Stomach smooth muscle (tissue), 2 donors: ENCODE results near the gene PTPRN.

Experiments
- H3K27ac ChIP-seq: one replicate; pipeline ENCODE4 v1.7.0; 2013; ENCODE audit warnings: mild to moderate bottlenecking, low read length, inconsistent platforms
- H3K27me3 ChIP-seq, 2 donors: one replicate each; pipeline ENCODE4 v1.7.0; 2013; ENCODE audit warnings: low read length in 2 of 2; ENCODE audit not compliant: insufficient read depth in 2 of 2, control insufficient read depth in 1 of 2
- H3K36me3 ChIP-seq, 2 donors: one replicate each; pipeline ENCODE4 v1.7.0; 2013; ENCODE audit warnings: low read length in 2 of 2; ENCODE audit not compliant: control insufficient read depth in 2 of 2, insufficient read depth in 2 of 2
- H3K4me1 ChIP-seq: one replicate; pipeline ENCODE4 v1.7.0; 2013; ENCODE audit warnings: low read length; ENCODE audit not compliant: control insufficient read depth, insufficient read depth
- H3K4me3 ChIP-seq, 2 donors: one replicate each; pipeline ENCODE4 v1.7.0; 2013; ENCODE audit warnings: low read length in 2 of 2
- H3K9ac ChIP-seq, 2 donors: one replicate each; pipeline ENCODE4 v1.7.0; 2013; ENCODE audit warnings: low read length in 2 of 2, mild to moderate bottlenecking in 1 of 2
- H3K9me3 ChIP-seq, 2 donors: one replicate each; pipeline ENCODE4 v1.7.0; 2013; ENCODE audit warnings: low read length in 2 of 2; ENCODE audit not compliant: control insufficient read depth in 2 of 2
- donor health status: healthy.
- donor health status: Pancreatic carcinoma.

The PTPRN gene

DNA sequence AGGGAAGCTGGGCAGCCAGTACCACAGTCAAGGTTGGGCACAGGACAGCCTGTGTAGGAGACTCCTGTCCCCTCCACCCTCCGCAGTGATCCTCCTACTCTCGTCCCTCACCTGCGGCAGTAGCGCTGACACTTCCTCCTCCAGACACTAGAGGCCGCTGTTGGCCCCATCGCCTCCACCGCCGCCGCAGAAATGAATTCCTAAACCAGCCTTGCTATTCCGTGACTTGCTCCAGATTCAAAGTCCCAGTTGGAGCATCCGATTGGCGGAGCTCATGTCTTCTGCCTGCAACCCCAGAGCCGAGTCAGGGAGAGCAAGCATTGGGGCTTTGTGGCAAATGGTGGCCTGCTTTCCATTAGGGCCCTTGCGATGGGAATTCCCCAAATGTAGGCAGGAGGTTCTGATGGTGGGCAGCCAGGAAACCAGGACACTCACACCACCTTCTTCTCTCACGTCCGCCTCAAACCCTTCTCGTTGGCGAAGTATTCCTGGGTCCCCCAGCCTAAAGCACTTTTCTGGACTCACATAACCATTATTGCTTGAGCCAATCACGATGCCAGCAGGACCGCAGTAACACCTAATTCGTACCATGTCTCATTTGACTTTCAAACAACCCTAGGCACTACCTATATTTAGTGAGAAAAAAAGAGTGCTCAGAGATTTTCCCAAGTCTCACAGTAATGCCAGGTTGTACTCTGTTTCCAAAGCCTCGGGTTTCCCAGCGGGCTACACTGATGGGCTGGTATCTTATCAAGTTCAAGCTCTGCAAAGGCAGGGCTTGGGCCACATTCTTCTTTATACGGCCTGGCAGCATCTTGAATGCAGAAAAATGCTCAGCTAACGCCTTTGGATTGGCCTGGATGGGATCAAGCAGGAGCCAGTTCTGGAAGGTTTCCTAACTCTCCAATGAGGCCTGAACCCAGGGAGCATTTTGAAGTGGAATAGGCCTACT lies 31.2 kb downstream of the PTPRN start:
- peak overlapping the region; percentile 36 to 66 for H3K4me3 ChIP-seq
- H3K36me3 ChIP-seq = peaks cover 24 to 25% of the 10 kb centered on the region in 2 donors
- H3K27me3 ChIP-seq = no peaks in the 10 kb centered on the region
- peaks cover 56% of the 10 kb centered on the region for H3K4me1 ChIP-seq
- H3K9ac ChIP-seq = peak overlapping the region; percentile 52 to 75
- peak overlapping the region; percentile 95 for H3K27ac ChIP-seq
- H3K9me3 ChIP-seq = no peaks in the 10 kb centered on the region

DNA sequence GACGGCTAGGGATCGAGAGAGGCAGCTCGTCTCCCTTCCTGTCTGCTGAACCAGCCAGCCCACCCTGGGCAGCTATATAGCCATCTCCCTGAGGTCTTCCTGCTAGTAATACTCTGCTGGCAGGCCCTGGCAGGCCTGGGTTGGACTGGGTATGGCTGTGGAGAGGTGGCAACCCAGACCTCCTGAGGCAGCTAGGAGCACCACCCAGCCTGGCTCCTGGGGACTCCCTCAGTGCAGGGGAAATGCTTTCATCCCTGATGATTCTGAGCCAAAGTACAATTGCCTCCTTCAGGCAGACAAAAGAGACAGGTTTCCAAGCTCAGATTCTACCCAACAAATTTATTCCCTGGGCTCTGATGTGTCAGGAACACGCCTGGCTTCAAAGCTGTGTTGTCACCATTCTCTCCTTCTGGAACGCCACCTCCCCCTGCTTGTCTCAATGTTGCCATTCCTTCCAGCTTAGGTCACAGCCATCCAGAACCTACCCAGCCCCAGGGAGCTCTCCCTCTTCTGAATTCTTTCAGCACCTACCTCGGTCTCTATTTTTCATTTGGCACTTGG lies 34.8 kb downstream of the PTPRN start:
- Histone ChIP-seq H3K4me1 (peaks cover 37% of the 10 kb centered on the region), H3K27ac (peak overlapping the region; percentile 82), H3K27me3 (no peaks in the 10 kb centered on the region), H3K36me3 (no peaks in the 10 kb centered on the region), H3K9ac (peak overlapping the region; percentile 32 to 58), H3K9me3 (no peaks in the 10 kb centered on the region), H3K4me3 (peak overlapping the region in 1 of 2 donors; percentile 1)

DNA sequence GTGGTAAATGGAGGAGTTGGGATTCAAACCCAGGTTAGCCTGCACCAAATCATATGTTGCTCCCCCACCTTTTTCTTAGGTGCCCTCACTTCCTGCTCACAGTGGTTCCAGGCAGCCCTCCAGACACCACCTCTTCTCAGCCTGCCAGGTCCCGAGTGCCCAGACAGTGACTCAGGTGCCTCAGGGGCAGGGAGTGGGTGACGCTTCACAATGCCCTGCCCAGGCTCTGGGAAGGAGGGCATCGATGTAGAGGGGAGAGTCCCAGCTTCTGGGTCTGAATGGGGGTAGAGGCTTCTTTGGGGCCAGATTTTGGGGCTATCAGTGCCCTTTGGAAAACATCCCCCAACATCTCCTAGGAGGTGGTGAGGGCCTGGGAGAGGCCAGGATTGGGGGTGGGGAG lies 35.3 kb downstream of the PTPRN start:
- no peaks in the 10 kb centered on the region for H3K9me3 ChIP-seq
- H3K36me3 ChIP-seq = no peaks in the 10 kb centered on the region
- H3K4me1 ChIP-seq = peaks cover 38% of the 10 kb centered on the region
- H3K4me3 ChIP-seq = peak overlapping the region in 1 of 2 donors; percentile 1
- no peaks in the 10 kb centered on the region for H3K27me3 ChIP-seq
- H3K27ac ChIP-seq = peak overlapping the region; percentile 82
- peak overlapping the region; percentile 32 to 58 for H3K9ac ChIP-seq

DNA sequence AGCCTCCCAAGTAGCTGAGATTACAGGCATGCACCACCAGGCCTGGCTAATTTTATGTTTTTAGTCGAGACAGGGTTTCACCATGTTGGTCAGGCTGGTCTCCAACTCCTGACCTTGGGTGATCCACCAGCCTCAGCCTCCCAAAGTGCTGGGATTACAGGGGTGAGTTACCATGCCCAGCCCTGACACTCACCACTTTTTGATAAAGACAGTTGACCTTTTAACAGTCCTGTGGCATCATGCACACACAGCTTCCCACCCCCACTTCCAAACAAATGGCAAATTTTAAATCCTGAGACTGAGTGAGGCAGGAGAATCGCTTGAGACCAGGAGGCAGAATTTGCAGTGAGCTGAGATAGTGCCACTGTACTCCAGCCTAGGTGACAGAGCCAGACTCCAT lies 36.2 kb downstream of the PTPRN start:
- Histone ChIP-seq H3K9ac (no peak overlapping the region), H3K27ac (no peak overlapping the region), H3K9me3 (no peaks in the 10 kb centered on the region), H3K4me1 (peaks cover 29% of the 10 kb centered on the region), H3K4me3 (no peak overlapping the region), H3K36me3 (no peaks in the 10 kb centered on the region), H3K27me3 (no peaks in the 10 kb centered on the region)

DNA sequence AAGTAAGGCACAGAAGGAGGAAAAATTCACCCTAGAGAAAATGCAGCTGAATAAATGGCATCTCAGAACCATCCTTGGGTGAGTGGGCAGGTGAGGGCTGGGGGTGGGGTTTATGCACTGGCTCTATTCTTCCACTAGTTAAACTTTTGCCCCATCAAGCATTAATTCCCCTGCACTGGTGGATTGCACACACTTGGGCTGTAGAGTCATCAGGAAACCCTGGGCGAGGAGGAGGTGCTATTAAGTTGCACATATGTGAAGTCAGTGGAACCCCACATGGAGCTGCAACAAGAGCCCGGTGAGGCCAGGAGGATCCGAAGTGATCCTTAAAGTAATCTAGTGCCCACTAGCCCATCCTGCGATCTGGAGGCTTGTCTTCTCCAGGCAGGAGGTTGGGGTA lies 36.8 kb downstream of the PTPRN start:
- Histone ChIP-seq H3K27me3 (no peaks in the 10 kb centered on the region), H3K36me3 (no peaks in the 10 kb centered on the region), H3K4me1 (peaks cover 23% of the 10 kb centered on the region), H3K9me3 (no peaks in the 10 kb centered on the region), H3K4me3 (no peak overlapping the region), H3K27ac (no peak overlapping the region), H3K9ac (no peak overlapping the region)

DNA sequence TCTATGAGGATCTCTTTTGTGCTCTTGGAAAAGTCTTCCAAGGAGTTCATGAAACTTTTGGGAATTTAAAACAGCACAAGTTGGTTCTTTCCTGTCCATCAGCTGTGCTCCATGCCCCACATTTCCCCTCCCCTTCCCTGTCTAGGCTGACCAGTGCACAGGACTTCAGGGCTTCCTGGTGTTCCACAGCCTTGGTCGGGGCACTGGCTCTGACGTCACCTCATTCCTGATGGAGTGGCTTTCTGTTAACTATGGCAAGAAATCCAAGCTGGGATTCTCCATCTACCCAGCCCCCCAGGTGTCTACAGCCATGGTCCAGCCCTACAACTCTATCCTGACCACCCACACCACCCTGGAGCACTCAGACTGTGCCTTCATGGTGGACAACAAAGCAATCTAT lies 38.2 kb downstream of the PTPRN start:
- H3K36me3 ChIP-seq = no peaks in the 10 kb centered on the region

DNA sequence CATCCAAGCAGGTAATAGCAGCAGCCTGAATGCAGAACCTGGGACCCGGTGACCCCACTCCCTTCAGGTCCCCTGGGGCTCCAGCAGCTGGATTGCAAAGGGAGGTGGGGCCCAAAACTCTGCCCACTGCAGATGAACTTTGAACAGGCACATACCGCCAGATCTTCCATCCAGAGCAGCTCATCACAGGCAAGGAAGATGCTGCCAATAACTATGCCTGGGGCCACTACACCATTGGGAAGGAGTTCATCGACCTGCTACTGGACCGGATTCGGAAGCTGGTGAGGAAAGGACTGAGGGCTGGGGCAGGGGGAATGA lies 39.2 kb downstream of the PTPRN start:
- Histone ChIP-seq H3K4me1 (peaks cover 22% of the 10 kb centered on the region), H3K36me3 (no peaks in the 10 kb centered on the region), H3K4me3 (no peak overlapping the region), H3K27ac (no peak overlapping the region), H3K9me3 (no peaks in the 10 kb centered on the region), H3K9ac (no peak overlapping the region), H3K27me3 (no peaks in the 10 kb centered on the region)

More for the DNA sequence above, 38.2 kb downstream of the PTPRN start:
- H3K27ac ChIP-seq = no peak overlapping the region
- peaks cover 23% of the 10 kb centered on the region for H3K4me1 ChIP-seq
- no peaks in the 10 kb centered on the region for H3K27me3 ChIP-seq
- H3K4me3 ChIP-seq = no peak overlapping the region
- no peak overlapping the region for H3K9ac ChIP-seq
- no peaks in the 10 kb centered on the region for H3K9me3 ChIP-seq

DNA sequence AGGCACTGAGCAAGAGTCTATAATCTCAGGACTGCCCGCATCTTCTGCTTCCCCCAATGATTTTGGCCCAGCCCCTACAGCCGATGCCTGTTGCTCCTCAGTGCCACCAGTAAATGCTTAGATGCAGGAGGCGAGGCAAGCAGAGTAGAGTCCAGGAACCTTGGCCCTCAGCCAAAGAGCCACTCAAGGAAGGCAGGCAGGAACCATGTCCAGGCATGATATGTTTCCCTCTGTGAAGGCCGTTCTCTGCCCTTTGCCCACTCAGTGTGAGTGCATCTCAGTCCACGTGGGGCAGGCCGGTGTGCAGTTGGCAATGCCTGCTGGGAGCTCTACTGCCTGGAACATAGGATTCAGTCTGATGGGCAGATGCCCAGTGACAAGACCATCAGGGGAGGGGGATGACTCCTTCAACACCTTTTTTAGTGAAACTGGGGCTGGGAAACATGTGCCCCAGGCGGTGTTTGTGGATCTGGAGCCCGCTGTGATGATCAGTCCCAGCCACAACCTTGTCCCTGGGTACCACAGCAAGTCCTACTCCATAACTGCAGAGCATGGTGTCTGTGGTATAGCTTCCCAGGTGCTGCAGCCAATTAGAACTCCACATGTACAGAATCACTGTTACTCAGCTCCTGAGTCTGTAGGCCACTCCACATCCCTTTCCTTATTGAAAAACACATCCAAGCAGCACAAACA lies 39.7 kb downstream of the PTPRN start:
- Histone ChIP-seq H3K9ac (no peak overlapping the region), H3K27ac (no peak overlapping the region), H3K36me3 (no peaks in the 10 kb centered on the region)

DNA sequence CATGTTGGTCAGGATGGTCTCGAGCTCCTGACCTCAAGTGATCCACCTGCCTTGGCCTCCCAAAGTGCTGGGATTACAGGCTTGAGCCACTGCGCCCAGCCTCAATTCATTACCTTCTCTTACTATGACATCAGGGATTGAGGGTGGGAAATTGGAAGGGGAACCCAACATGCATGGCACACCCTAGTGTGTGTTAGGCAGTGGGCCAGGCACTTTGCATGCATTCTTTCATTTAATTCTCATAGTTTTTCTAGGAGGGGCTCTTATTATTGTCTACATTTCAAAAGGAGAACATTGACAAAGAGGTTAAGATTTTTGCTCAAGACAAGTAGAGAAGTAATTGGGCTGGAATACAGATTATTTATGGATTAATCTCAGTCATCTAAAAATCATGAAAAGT lies 40.9 kb downstream of the PTPRN start:
- H3K27ac ChIP-seq = no peak overlapping the region
- H3K36me3 ChIP-seq = no peaks in the 10 kb centered on the region
- peaks cover 8% of the 10 kb centered on the region for H3K4me1 ChIP-seq
- H3K9ac ChIP-seq = no peak overlapping the region
- H3K4me3 ChIP-seq = no peak overlapping the region
- H3K27me3 ChIP-seq = no peaks in the 10 kb centered on the region
- H3K9me3 ChIP-seq = no peaks in the 10 kb centered on the region

More for the DNA sequence above, 39.7 kb downstream of the PTPRN start:
- Histone ChIP-seq H3K4me3 (no peak overlapping the region), H3K9me3 (no peaks in the 10 kb centered on the region), H3K27me3 (no peaks in the 10 kb centered on the region), H3K4me1 (peaks cover 17% of the 10 kb centered on the region)

DNA sequence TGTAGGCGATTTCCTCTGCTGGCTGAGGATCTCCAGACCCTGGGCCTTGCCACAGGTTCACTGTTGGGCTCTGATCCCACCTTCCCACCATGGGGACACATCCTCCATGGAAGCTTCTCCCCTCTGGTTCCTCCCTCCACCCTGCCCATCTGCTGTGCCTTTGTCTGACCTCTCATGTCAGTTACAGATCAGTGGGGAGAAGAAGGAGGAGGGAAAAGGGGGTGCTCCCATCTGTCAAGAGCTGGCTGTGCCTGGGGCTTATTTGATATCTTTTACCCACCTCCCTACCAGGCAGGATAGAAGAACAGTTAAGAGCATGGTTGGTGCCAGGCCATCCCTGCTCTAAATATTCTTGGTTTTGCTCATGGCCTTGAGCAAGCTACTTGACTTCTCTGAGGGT lies 42.3 kb downstream of the PTPRN start:
- no peaks in the 10 kb centered on the region for H3K36me3 ChIP-seq
- no peaks in the 10 kb centered on the region for H3K9me3 ChIP-seq
- H3K4me3 ChIP-seq = no peak overlapping the region
- H3K9ac ChIP-seq = no peak overlapping the region
- H3K4me1 ChIP-seq = peaks cover 8% of the 10 kb centered on the region
- no peaks in the 10 kb centered on the region for H3K27me3 ChIP-seq
- no peak overlapping the region for H3K27ac ChIP-seq
